HG02973 (cell line): ENCODE measurements around the gene TLE1.

Source experiments
- ATAC-seq: cut with Tn5 transposase; IDR thresholded peaks from one replicate; pipeline ENCODE4 v1.9.1; 2021; ENCODE audit warnings: moderate library complexity; ENCODE audit not compliant: unreplicated experiment

TLE1 gene

DNA sequence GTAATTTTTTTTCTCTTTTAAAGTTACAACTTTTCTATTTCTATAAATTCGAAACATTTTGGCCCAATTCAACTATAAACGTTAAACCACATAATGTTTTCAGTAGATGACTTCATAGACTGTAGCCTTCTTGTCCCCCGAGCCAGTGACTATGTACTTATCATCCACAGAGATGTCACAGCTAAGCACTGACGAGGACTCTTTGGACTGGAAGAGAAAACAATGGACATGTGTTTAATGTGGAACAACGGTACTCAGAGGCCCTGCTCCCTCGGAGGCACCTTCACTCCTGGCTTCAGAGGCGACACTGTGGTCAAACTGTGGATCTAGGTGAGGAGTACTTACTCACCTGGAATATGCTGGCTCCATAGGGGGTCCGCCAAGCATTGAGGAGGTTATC lies 105.2 kb downstream of the TLE1 start:
- ATAC-seq: no peak

DNA sequence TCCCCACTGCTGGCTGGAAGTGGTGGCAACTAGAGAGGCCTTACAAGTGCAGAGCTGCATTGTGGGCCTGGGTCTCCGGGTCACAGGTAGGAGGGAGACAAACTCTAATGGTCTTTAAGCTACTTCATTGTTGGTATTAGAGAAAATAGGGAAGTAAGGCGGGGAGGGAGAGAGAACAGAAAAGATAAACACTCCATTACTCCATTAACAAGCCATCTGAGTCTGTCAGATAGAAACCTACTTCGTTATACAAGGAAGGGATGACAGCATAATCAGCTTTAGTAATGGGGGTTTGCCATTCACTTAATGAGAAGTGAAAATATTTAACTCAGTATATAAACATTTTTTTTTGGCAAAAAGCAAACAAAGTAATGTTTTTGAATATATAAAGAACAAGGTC lies 107.4 kb downstream of the TLE1 start:
- no peak for ATAC-seq

DNA sequence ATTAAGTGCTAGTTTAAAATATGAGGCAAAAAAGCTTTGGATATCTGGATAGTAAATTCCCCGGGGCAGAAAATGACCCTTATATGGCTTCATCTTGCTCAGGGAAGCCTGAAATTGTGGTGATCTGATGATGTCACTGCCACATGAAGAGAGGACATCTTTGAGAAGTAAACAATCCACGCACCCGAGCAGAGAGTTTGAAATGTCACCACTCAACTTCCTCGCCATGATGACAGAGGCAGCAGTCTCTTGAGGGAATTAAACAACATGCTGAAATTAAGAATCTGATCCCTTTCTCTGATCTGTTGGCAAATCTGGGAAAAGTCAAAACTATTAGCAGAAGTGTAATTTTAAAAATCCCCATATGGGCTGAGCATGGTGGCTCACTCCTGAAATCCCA lies 110.0 kb downstream of the TLE1 start:
- no peak for ATAC-seq

DNA sequence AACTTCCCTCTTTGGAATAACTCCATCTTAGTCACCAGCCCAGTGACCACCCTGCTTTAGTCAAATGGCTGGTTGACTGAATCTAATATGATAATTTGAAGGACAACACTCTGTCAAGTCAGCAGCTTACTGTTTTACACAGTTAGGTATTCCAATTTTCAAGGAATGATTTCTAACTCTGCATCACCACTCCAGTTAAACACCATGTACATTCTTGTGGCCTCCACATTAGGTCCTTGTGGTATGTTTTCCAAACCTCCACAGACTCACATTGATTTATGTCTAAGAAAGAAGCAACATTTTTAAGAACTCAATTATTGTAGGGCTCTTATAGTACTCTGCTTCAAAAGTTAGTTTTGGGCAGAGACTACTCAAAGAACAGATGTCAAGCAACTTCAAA lies 110.7 kb downstream of the TLE1 start:
- no peak for ATAC-seq

DNA sequence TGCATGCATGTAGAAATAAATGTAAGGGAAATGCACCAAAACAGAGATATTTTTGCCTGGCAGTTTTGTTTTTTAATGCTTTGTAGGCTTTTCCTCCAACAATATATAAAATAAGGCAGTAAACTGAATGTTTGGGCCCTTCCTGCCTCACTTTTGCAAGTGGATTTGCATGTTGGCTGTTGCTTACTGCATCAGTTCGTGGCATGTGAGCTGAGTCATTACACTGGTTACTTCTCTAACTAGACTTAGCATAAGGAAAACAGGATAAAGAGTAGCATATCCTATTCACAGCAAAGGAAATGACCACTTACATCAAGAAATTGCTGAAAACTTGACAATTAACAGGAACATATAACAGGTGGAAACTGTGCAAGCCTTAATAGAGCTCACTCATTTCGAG lies 113.4 kb downstream of the TLE1 start:
- ATAC-seq: no peak

DNA sequence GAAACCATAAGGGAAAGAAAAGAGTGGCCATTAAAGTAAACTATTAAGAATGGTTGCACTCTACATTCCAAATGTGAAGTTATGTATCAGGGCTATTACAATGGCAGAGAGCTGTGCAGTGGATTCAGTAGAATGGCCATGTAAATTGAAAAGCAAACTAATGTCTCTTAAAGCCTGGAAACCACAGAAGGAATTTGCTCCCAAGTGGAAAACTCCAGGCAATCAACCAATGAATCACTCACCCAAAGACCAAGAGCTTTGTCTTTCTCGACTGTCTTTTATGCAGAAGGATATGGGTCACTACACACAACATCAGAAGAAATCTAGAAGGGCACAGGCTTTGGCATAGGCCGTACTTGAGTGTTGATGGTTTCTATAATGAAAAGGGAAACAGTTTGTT lies 114.9 kb downstream of the TLE1 start:
- ATAC-seq: no peak

DNA sequence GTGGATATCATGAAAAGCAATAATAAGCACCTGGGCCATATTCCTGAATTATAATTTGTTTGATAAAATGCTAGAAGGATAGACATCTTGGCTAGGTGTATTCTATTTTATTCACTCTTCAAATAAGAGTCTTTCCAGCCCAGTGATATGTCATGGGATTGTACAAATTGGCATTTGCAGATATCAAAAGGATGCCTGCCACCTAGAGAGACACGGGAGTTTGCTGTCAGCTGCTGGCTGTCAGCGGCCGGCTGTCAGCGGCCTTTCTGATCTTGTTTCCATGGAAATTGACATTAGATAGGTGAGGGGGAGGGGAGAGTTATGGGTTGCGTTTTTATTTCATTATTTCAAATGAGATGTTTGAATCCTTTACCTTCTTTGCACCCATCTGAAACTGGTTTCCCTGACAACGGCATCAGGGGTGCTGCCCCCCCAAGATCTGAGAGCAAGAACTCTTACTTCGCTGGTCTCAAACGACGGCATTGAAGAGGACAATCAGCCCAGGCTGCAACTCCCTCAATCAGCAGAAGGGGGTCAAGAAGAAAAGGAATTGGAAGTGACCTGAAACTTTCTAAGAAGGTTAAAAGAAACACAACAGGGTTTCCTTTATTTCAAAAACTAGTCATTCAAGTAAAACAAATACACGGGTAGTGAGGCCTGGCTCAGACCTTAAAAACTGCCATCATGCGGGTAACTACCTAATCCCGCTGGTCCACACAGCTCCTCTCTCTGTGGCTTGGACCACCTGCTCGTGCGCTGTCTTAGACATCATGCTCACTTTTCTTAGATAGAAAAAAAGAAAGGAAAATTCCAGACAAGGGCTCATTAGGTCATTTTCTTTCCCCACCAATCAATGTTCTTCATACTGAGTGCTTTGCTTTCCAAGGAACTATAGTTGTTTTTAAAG lies 115.7 kb downstream of the TLE1 start:
- no peak for ATAC-seq

DNA sequence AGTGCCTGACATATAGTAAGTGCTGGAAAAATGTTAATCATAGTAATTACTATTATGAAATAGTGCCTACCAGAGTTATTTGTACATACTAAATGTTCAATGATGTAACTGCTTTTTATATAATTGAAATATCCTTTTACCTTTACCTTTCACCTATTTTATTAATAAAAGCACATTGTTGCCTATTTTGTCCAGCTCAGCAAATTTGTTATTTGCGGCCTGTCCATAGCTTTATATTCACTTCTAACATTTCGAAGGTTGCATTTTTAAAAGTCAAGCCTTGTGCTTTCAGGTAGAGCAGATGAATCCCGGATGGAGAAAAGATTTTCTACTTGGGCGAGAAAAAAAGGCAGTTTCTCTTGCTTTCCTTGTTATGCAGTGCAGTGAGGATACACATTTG lies 119.3 kb downstream of the TLE1 start:
- ATAC-seq: no peak

DNA sequence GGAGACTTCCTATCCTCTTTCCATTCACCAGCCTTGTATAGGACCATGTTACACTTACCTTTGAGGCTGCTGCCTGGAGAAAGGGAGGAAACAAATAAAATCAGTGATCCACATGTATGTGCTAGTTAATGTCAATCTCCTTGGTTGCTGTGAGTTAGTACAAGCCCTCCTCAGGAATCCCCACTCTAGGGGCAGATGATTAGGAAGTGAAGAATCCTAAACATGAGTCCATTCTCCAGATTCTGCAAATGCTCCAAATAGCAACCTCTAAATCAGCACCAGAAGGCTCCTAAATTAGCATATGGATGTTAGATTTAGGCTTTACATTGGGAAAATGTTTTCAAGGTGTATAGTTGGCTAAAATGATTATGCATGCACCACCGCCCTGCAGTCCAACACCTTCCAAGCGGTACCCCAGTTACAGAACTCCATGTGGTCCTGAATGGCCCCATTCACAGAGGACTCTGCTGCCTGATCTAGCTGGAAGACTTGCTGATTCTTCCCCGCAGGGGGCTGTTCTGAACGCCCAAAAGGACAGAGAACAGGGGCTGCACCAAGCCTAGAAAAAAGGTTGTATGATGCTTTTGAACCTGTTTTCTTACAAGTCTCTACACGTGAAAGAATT lies 123.2 kb downstream of the TLE1 start:
- no peak for ATAC-seq

DNA sequence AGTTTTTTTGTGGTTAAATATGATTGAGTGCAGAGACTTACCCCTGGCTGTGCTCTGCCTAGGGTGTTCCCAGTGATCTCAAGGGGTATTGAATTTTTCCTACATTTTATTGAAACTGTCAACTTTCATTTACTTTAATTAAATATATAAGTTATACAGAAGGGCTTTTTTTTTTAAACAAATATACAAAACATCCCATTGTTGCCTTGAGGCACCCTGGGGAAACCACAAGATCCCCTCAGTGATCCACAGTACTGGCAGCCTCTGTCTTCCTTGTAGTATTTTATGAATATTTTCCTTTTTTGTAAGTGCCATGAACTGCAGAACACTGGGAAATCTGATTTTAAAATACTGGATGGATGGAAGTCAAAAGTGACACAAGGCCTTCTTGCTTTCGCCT lies 123.7 kb downstream of the TLE1 start:
- no peak for ATAC-seq

DNA sequence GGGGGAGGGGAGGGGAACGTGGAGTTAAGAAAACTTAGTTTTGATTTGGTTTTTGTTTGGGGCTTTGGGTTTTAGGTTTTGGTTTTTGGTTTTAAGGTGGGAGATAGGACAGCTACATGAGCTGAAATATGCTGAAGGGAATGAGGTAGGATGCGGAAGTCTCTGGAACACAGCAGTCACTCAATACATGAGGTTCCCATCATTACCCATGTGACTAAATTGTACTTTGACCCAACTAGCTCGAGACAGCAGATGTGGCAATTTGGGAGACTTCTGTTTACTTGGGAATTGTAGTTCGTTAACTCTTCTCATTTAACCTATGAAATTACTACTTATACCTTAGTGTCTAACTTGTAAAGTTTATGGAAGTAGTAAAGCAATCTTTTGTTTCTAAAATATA lies 124.2 kb downstream of the TLE1 start:
- no peak for ATAC-seq

DNA sequence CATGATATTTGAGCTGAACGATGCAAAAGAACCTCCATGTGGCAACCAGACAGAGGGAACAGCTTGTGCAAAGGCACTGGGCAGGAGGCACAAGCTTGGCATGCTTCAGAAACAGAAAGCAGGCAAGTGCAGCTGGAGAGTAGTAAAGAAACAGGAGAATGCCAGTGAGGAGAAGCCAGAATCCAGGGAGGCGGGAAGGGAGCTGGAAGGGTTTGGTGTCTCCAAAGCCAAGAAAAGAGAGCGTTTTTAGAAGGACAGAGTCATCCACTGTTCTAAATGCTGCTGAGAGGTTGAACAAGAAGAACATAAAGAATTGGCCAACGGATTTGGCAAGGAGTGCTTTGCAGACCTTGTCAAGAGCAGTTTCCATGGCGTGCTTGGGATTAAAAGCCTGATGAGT lies 124.7 kb downstream of the TLE1 start:
- no peak for ATAC-seq

DNA sequence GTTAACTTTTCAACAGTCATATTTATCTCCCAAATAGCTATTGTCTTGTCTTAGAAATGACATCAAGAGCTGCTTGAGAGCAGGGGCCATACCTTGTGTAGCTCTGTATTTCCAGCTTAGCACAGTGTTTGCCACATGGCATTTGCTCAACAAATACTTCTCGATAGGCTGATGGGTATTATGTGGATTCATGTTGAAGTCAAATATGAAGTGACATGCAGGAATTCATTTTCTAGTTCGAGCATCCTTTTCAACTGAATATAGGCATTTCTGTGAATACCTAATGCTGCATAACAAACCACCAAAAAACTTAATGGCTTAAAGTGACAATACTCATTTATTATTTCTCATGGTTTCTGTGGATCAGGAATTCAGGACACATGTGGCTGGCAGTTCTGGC lies 125.6 kb downstream of the TLE1 start:
- ATAC-seq: no peak

DNA sequence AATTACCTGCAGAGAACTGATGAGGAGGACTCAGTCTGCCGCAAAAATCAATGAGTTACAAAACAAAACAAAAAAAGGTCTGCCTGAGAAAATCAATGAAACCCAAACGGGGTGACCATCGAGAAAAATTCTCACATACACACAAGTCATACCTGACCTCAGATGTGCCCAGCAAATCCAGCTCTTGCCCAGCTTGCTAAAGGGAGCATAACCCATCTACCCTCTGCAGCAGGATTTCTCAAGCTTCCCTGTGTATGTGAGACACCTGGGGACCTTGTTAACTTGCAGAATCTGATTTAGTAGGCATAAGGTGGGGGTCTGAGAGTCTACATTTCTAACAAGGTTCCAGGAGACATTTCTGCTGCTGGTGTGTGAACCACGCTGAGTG lies 126.3 kb downstream of the TLE1 start:
- ATAC-seq: no peak

DNA sequence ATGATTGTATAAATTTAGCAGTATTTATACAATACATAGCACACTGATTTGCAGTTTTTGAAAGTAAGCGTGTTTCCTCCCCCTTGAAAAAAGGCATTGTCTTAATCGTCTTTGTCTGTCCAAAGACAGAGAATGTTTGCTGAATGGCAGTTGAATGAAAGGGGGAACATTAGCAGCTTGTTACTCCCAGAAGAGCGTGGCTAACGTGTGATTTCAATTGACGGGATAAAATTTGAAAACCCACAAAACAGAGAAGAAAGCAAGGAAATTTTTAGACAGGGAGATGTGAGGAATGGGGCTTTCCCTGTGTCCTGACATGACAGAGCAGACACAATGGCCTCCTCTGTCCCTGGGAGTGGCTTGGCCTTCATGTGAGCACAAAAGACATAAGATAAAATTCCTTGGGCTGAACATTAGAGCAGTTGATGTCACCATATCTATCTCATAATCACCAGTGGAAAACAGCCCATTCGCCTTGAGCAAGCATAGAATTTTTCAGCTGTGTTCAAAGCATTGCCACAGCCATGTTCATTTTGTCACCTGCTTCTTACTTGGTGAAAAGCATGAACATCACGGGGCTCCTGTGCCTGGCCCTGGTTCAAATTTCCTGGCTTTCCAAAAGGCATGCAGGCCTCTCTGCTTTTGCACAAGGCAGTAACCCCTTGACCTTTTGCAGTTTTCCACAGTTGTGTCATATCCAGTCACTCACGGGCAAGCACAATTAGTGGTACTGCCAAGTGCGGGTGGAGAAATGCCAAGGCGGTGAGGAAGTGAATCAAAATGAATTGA lies 126.9 kb downstream of the TLE1 start:
- ATAC-seq: no peak

DNA sequence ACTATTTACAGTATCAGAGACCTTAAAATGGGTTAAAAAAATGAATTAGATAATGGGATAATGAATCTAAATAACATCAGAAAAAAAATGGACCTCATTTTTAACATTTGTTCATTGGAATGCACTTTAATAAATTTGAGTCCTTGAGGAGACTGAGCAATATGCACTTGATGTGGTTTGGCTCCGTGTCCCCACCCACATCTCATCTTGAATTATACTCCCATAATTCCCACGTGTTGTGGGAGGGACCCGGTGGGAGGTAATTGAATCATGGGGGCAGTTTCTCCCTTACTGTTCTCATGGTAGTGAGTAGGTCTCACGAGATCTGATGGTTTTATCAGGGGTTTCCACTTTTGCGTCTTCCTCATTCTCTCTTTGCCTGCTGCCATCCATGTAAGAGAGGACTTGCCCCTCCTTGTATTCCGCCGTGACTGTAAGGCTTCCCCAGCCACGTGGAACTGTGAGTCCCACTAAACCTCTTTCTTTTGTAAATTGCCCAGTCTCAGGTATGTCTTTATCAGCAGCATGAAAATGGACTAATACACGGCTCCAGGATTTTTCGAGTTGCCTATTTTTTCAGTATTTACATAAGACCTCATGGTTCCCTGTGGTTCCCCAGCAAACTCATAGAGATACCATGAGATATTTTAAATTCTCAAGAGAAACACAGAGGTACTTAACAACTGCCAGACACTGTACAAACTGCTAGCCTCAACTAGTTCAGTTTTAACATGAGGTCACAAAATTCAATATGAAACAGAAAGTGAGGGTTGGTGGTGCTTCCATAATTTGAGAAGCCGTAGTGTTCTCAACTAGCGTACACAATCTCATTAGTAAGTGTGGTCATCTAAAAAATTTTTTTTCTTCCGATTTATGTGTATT lies 128.3 kb downstream of the TLE1 start:
- ATAC-seq: no peak

DNA sequence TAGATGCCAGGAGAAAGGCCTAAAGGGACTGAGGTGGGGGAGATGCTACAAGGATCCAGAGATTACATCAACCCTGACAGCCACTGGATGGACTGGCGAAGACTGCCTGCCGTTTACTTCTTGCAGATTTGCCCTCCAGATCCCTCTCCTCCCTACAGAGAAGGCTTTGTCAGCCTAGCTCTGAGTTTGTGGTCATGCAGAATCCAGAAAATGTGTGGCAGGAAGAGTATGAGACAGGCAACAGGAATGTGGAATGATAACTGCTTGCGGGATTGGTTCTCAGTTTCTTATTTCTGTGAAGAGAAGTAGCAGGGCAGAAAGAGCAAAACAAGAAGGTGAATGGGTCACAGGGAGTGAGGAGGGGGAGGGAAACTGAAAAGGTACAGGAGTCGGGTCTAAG lies 129.6 kb downstream of the TLE1 start:
- ATAC-seq: no peak

DNA sequence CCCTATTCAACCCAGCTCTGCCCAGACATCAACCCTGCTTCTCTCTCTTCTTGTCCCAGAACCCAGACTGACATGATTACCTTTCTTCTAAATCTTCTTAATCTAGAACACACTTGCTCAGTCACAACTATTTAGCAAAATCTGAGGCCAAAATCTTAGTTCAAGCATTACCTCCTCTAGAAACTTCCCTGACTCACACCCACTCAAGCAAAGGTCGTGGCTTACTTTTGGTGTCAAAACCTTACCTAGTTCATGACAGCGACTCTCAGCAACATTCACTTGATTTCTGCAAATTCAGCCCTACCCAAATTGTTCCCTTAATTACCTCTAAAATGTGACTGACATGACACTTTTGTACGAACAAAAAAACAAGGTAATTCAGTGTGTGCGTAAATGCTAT lies 130.2 kb downstream of the TLE1 start:
- no peak for ATAC-seq

DNA sequence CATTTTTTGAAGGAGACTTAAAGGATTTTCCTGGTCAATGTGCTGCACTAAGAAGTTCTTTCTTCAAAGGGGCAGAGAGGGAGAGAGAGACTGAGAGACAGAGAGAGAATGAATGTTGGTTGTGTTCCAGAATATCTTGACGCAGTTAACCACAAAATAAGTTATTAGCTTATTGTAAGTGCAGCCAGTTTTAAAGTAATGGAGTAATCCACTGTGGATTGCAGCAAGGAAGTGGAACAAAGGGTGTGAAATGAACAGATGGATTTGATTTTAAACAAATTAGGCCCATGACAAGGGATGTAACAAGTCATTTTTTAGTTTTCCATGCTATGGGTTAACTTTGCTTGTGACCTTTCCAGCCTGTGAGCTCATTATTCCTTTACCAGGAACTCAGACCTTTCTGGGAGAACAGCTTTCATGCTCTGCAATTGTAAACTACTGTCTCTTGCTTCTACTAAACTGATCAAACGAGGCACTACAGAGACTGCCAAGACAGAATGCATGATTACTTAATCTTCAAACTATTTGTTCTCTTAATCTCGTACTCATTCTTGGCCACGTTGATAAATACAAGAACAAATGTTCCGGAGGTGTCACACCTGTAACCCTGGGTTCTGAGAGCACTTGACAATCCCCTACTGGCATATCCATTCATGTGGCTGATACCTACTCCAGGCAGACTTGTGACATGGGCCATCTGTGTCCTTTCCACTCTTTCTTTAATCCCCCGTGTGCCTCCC lies 131.1 kb downstream of the TLE1 start:
- ATAC-seq: no peak

DNA sequence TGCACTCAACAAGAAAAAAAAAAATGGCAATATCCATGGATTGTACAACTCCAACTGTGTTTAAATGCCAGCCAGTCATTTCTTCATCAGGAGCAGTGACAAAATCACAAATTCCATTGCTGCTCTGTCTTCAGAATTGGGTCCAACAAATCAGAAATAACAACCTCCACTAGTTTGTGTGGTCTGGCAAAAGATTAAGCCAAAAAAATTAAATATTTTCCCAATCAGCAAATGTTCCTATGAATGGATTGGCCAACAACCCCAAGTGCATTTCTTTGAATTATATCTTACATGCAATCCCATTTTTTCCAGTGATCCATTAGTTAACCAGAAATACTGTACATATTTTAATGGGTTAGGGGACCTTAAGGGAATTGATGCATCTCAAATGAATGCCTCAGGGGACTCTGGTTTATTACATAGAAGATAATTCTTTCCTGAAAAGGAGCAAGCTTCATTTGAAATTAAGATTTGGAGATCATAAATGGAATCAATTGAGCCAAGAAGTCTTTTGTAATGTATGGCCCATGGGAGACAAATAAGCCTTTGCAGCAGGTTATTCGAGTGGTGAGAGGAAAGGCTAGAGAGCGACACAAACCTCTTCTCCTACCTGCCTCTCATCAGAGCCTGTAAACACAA lies 131.8 kb downstream of the TLE1 start:
- no peak for ATAC-seq
